Suprapubic skin (tissue), 4 donors: ENCODE data around the gene TRIP12. TPM values are rescaled to one million over a fixed set of nuclear protein-coding genes. Genes with fewer than 3 reads are reported as not detected.

ENCODE experiments used
- DNase-seq, 2 donors: peaks; one replicate each; pipeline ENCODE4 v3.0.0-alpha.2; 2019; ENCODE audit warnings: low spot score in 2 of 2
- H3K27ac ChIP-seq: fragments of 200-600 bp; sonication (generic); one replicate; pipeline ENCODE4 v1.5.1; 2019
- H3K27me3 ChIP-seq: fragments of 200-600 bp; sonication (generic); one replicate; pipeline ENCODE4 v1.5.1; 2019
- H3K36me3 ChIP-seq: fragments of 200-600 bp; sonication (generic); one replicate; pipeline ENCODE4 v1.5.1; 2019
- H3K4me1 ChIP-seq: fragments of 200-600 bp; sonication (generic); one replicate; pipeline ENCODE4 v1.5.1; 2019
- H3K4me3 ChIP-seq: fragments of 200-600 bp; sonication (generic); one replicate; pipeline ENCODE4 v1.5.1; 2019; ENCODE audit warnings: mild to moderate bottlenecking
- H3K9me3 ChIP-seq: fragments of 200-600 bp; sonication (generic); one replicate; pipeline ENCODE4 v1.5.1; 2019
- EP300 ChIP-seq: sonication (generic); formaldehyde crosslinking; IDR thresholded peaks from one replicate; pipeline ENCODE4 v1.6.1; 2017; ENCODE audit warnings: antibody characterized with exemption
- POLR2A ChIP-seq, 2 donors: fragments of 450-650 bp; IDR thresholded peaks; one replicate each; pipeline ENCODE4 v1.6.1; 2017; ENCODE audit warnings: antibody characterized with exemption in 2 of 2, mild to moderate bottlenecking in 2 of 2, moderate library complexity in 2 of 2
- POLR2AphosphoS5 ChIP-seq, 3 donors: sonication (generic); formaldehyde crosslinking; IDR thresholded peaks; one replicate each; pipeline ENCODE4 v1.6.1; 2017; ENCODE audit warnings: antibody characterized with exemption in 3 of 3
- WGBS: methylation state at CpG from one replicate; pipeline ENCODE4 v1.1.5; 2018; 5-methylcytosine and 5-hydroxymethylcytosine counted together
- total RNA-seq, 4 donors: library from RNA; depleted of rRNA; stranded (reverse); fragments of >200 nt; gene quantifications; one replicate each; pipeline ENCODE4 v1.1.0, GENCODE V29; 2016
- TF ChIP-seq, protein P1 (sequence below), 2 donors: fragments of 200-600 bp in 1 of 2; fragments of 450-650 bp in 1 of 2; sonication (generic) in 1 of 2; IDR thresholded peaks; one replicate each; pipeline ENCODE4 v1.5.1; 2016 to 2019; ENCODE audit warnings: antibody characterized with exemption in 2 of 2, mild to moderate bottlenecking in 1 of 2, moderate library complexity in 1 of 2

Gene TRIP12
- total RNA-seq, 4 donors from 2014 or later: 124 to 227 (median 143) TPM

DNA sequence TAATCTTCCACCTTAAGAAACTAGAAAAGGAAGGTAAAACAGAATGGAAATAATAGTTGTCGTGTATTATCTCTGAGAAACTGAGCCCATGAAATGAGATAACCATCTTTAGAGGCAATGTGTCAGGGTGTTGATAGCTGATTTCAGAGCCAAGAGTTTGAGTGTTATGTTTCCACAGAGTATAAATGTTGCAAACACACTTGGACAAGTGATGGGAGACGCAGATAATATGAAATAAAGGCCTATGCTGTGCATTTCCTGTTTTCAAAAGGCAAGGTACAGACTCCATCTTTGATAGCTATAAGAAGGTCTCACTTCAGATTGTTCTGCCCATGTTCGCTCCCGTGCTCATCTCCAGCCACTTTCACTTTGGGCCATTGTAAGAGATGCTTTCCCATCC, 181.5 kb downstream of the TRIP12 start:
- no peaks in the 10 kb centered on the region for H3K27me3 ChIP-seq
- no peaks in the 10 kb centered on the region for H3K36me3 ChIP-seq
- H3K27ac ChIP-seq: no peak overlapping the region
- WGBS: 81% methylated on average over 4 of the region's 4 CpGs
- no peak for DNase-seq
- no peaks in the 10 kb centered on the region for H3K4me1 ChIP-seq
- H3K4me3 ChIP-seq: no peak overlapping the region
- TF ChIP-seq POLR2A (IDR thresholded peaks at IDR 0.05): no peak
- no peak for TF ChIP-seq POLR2AphosphoS5 (IDR thresholded peaks at IDR 0.05)
- TF ChIP-seq, protein P1, sequence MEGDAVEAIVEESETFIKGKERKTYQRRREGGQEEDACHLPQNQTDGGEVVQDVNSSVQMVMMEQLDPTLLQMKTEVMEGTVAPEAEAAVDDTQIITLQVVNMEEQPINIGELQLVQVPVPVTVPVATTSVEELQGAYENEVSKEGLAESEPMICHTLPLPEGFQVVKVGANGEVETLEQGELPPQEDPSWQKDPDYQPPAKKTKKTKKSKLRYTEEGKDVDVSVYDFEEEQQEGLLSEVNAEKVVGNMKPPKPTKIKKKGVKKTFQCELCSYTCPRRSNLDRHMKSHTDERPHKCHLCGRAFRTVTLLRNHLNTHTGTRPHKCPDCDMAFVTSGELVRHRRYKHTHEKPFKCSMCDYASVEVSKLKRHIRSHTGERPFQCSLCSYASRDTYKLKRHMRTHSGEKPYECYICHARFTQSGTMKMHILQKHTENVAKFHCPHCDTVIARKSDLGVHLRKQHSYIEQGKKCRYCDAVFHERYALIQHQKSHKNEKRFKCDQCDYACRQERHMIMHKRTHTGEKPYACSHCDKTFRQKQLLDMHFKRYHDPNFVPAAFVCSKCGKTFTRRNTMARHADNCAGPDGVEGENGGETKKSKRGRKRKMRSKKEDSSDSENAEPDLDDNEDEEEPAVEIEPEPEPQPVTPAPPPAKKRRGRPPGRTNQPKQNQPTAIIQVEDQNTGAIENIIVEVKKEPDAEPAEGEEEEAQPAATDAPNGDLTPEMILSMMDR (IDR thresholded peaks at IDR 0.05): no peak
- no peak for TF ChIP-seq EP300
- H3K9me3 ChIP-seq: peaks cover 8% of the 10 kb centered on the region

DNA sequence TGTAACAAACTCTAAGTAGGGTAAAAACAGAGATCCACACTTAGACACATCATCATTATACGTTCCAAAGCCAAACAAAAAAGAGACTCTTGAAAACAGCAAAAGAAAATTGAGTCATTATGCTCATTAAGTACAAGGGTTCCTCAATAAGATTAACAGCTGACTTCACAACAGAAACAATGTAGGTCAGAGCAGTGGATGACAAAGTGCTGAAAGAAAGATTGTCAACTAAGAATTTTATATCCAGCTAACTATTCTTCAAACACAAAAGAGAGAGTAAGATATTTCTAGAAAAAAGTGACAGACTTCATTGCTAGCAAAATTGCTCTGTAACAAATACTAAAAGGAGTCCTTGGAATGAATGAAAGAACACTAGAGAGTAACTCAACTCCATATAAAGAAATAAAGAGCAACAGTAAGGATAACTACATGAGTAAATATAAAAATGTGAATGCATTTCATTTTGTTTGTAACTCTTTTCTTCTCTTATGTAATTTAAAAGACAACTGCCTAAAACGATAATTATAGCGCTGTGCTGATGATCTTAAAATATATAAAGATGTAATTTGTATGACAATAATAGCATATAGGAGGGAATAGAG, 183.7 kb downstream of the TRIP12 start:
- Histone ChIP-seq H3K9me3 (peaks cover 8% of the 10 kb centered on the region), H3K4me3 (no peak overlapping the region), H3K36me3 (no peaks in the 10 kb centered on the region), H3K4me1 (no peaks in the 10 kb centered on the region), H3K27ac (no peak overlapping the region), H3K27me3 (no peaks in the 10 kb centered on the region)
- WGBS: 87% methylated on average over 3 of the region's 3 CpGs
- TF ChIP-seq POLR2AphosphoS5 (IDR thresholded peaks at IDR 0.05): no peak
- TF ChIP-seq EP300: no peak
- TF ChIP-seq POLR2A (IDR thresholded peaks at IDR 0.05): no peak
- TF ChIP-seq, protein P1 (IDR thresholded peaks at IDR 0.05): no peak
- DNase-seq: no peak

DNA sequence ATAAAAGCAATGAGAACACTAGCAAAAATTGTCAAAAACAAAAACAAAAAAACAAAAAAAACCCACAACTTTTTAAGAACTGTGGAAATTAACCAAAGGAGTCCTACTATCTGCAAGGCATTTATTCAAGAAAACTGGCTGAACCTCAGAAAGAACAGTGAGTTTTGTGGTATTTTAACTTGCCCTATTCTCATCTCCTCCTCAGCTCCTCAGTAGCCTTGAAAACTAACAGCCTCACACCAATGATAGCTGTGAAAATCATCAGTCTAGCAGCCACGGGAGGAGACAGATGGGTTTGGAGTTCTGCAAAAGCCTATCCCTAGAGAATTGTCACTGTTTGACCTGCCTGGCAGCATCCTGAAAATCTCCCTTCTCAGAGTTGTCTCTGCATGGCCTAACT, 187.4 kb downstream of the TRIP12 start:
- Histone ChIP-seq H3K36me3 (no peaks in the 10 kb centered on the region), H3K4me3 (no peak overlapping the region), H3K9me3 (peaks cover 7% of the 10 kb centered on the region), H3K27ac (no peak overlapping the region), H3K27me3 (no peaks in the 10 kb centered on the region), H3K4me1 (no peaks in the 10 kb centered on the region)
- whole genome bisulfite sequencing: 100% methylated on average over 1 of the region's 1 CpG
- no peak for DNase-seq
- TF ChIP-seq, protein P1 (IDR thresholded peaks at IDR 0.05): no peak
- TF ChIP-seq EP300 (no peak), POLR2AphosphoS5 (IDR thresholded peaks at IDR 0.05) (no peak), POLR2A (IDR thresholded peaks at IDR 0.05) (no peak)

DNA sequence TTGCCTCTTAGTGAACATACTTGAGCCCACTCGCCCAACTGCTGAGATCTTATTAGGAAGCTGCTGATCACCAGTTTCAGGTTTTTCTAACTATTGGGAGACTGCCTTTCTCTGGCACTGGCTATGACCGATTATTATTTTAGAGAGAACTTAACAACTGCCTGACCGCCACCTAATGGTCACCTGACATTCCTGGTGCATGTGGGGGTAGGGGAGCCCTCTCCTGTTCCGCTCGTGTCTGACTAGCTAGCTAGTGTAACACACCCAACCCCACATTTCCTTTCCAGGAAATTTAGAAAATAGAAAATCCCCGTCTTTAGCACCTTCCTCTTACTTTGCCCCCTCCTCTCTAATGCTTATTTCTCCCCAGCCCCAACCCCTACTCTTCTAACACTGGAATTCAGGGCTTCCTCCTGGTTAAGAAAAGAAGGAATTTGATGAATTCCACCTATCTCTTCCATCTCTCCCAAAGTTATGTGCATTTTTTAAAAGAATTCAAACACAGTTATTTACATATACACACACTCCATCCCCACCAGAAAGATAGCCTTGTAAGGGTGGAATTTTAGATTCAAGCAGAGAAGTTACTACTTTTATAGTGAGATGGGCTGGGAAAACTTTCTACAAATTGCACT, 188.1 kb downstream of the TRIP12 start:
- DNase-seq: no peak

DNA sequence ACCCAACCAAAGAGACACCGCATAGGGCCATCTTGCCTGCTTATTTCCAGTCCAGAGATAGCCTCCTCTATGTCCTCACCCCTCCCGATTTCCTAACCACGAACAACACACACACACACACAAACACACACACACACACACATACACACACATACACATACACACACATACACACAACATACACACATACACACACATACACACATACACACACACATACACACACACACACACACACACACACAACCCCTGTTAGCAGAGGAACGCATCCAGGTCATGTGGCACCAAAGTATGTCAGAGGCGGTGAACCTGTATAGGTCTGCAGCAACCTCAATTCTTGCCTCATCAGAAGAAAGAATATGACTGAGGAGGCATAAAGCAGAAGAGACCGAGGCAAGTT, 188.9 kb downstream of the TRIP12 start:
- Histone ChIP-seq H3K9me3 (no peaks in the 10 kb centered on the region), H3K4me1 (no peaks in the 10 kb centered on the region), H3K27me3 (no peaks in the 10 kb centered on the region), H3K36me3 (no peaks in the 10 kb centered on the region), H3K4me3 (no peak overlapping the region), H3K27ac (no peak overlapping the region)
- no peak for TF ChIP-seq POLR2AphosphoS5 (IDR thresholded peaks at IDR 0.05)
- no peak for TF ChIP-seq EP300
- TF ChIP-seq POLR2A (IDR thresholded peaks at IDR 0.05): no peak
- TF ChIP-seq, protein P1 (IDR thresholded peaks at IDR 0.05): no peak
- DNase-seq: no peak
- 94% methylated on average over 6 of the region's 6 CpGs for WGBS

More for the DNA sequence above, 188.1 kb downstream of the TRIP12 start:
- Histone ChIP-seq H3K4me3 (no peak overlapping the region), H3K27me3 (no peaks in the 10 kb centered on the region), H3K36me3 (no peaks in the 10 kb centered on the region), H3K9me3 (peaks cover 5% of the 10 kb centered on the region), H3K4me1 (no peaks in the 10 kb centered on the region), H3K27ac (no peak overlapping the region)
- WGBS: 87% methylated on average over 6 of the region's 6 CpGs
- TF ChIP-seq, protein P1 (IDR thresholded peaks at IDR 0.05): no peak
- TF ChIP-seq POLR2AphosphoS5 (IDR thresholded peaks at IDR 0.05): no peak
- TF ChIP-seq EP300: no peak
- no peak for TF ChIP-seq POLR2A (IDR thresholded peaks at IDR 0.05)
